Body of pancreas (tissue), 4 donors: ENCODE data around the gene CISD3.

Source experiments
- POLR2A ChIP-seq, 3 donors: fragments of 450-650 bp; IDR thresholded peaks; one replicate each; pipeline ENCODE4 v1.6.1; 2016; ENCODE audit warnings: antibody characterized with exemption in 3 of 3, mild to moderate bottlenecking in 2 of 3
- TF ChIP-seq, protein P1 (sequence below), 7 experiments: fragments of 450-650 bp in 4 of 7; fragments of 200-600 bp in 3 of 7; sonication (generic) in 3 of 7; IDR thresholded peaks; one replicate each; pipeline ENCODE4 v1.5.1; 2016 to 2019; ENCODE audit warnings: antibody characterized with exemption in 7 of 7

- TF ChIP-seq, protein P1, sequence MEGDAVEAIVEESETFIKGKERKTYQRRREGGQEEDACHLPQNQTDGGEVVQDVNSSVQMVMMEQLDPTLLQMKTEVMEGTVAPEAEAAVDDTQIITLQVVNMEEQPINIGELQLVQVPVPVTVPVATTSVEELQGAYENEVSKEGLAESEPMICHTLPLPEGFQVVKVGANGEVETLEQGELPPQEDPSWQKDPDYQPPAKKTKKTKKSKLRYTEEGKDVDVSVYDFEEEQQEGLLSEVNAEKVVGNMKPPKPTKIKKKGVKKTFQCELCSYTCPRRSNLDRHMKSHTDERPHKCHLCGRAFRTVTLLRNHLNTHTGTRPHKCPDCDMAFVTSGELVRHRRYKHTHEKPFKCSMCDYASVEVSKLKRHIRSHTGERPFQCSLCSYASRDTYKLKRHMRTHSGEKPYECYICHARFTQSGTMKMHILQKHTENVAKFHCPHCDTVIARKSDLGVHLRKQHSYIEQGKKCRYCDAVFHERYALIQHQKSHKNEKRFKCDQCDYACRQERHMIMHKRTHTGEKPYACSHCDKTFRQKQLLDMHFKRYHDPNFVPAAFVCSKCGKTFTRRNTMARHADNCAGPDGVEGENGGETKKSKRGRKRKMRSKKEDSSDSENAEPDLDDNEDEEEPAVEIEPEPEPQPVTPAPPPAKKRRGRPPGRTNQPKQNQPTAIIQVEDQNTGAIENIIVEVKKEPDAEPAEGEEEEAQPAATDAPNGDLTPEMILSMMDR (IDR thresholded peaks at IDR 0.05) = no peak
- TF ChIP-seq POLR2A (IDR thresholded peaks at IDR 0.05) = no peak
Measured at GRCh38 chr17:38750044-38750311, 19.8 kb downstream of the CISD3 start.
